Liver (tissue), 9 donors: ENCODE data around the gene TRAPPC5. TPM values are rescaled to one million over a fixed set of nuclear protein-coding genes. Genes with fewer than 3 reads are reported as not detected.

Source experiments
- DNase-seq: peaks from one replicate; pipeline ENCODE4 v3.0.0-alpha.2; 2017; ENCODE audit warnings: low spot score
- H3K27ac ChIP-seq, 2 donors: one replicate each; pipeline ENCODE4 v1.7.0; 2013; ENCODE audit warnings: inconsistent platforms in 2 of 2, low read length in 2 of 2, control low read depth in 1 of 2, low read depth in 1 of 2, mild to moderate bottlenecking in 1 of 2
- H3K27me3 ChIP-seq, 4 donors: one replicate each; pipeline versions ENCODE4 v1.6.1 to v1.7.0; 2013; ENCODE audit warnings: low read length in 3 of 4, inconsistent platforms in 1 of 4, mild to moderate bottlenecking in 1 of 4, moderate library complexity in 1 of 4; ENCODE audit not compliant: control insufficient read depth in 4 of 4, insufficient read depth in 4 of 4
- H3K36me3 ChIP-seq, 4 donors: one replicate each; pipeline versions ENCODE4 v1.6.1 to v1.7.0; 2013; ENCODE audit warnings: low read length in 3 of 4, mild to moderate bottlenecking in 3 of 4, low read depth in 1 of 4, moderate library complexity in 1 of 4; ENCODE audit not compliant: control insufficient read depth in 4 of 4, insufficient read depth in 3 of 4
- H3K4me1 ChIP-seq, 4 donors: one replicate each; pipeline versions ENCODE4 v1.6.1 to v1.7.0; 2013; ENCODE audit warnings: low read length in 3 of 4, mild to moderate bottlenecking in 3 of 4, moderate library complexity in 1 of 4; ENCODE audit not compliant: control insufficient read depth in 4 of 4, insufficient read depth in 4 of 4
- H3K4me3 ChIP-seq, 3 donors: one replicate each; pipeline versions ENCODE4 v1.6.1 to v1.7.0; 2013; ENCODE audit warnings: low read length in 3 of 3, control low read depth in 1 of 3, low read depth in 1 of 3, mild to moderate bottlenecking in 1 of 3
- H3K9ac ChIP-seq, 2 donors: one replicate each; pipeline ENCODE4 v1.7.0; 2013; ENCODE audit warnings: low read length in 2 of 2, mild to moderate bottlenecking in 2 of 2, moderate library complexity in 2 of 2, control low read depth in 1 of 2, low read depth in 1 of 2
- H3K9me3 ChIP-seq, 4 donors: one replicate each; pipeline versions ENCODE4 v1.6.1 to v1.7.0; 2013; ENCODE audit warnings: low read length in 3 of 4; ENCODE audit not compliant: control insufficient read depth in 4 of 4
- ATF3 ChIP-seq: IDR thresholded peaks from 2 replicates; pipeline ENCODE4 v1.6.1; 2016; ENCODE audit warnings: antibody characterized with exemption
- CTCF ChIP-seq: fragments of 150-350 bp; IDR thresholded peaks from 2 replicates; pipeline ENCODE4 v1.5.1; 2017; ENCODE audit warnings: improper control_type of control experiment, low read depth, low read length; ENCODE audit not compliant: missing input control
- EGR1 ChIP-seq, 2 donors: IDR thresholded peaks; 2 replicates each; pipeline ENCODE4 v1.6.1; 2016 to 2018; ENCODE audit warnings: antibody characterized with exemption in 2 of 2, low read depth in 2 of 2
- FOXA1 ChIP-seq: IDR thresholded peaks from 2 replicates; pipeline ENCODE4 v1.6.1; 2016; ENCODE audit warnings: antibody characterized with exemption
- FOXA2 ChIP-seq: IDR thresholded peaks from 2 replicates; pipeline ENCODE4 v1.6.1; 2016; ENCODE audit warnings: antibody characterized with exemption
- GABPA ChIP-seq, 2 donors: IDR thresholded peaks in 1 of 2; conservative IDR thresholded peaks in 1 of 2; 2 replicates each; pipeline ENCODE4 v1.6.1; 2016; ENCODE audit warnings: antibody characterized with exemption in 2 of 2, mild to moderate bottlenecking in 1 of 2, moderate library complexity in 1 of 2
- HNF4A ChIP-seq, 2 donors: conservative IDR thresholded peaks; 2 replicates each; pipeline ENCODE4 v1.6.1; 2016; ENCODE audit warnings: antibody characterized with exemption in 2 of 2, mild to moderate bottlenecking in 2 of 2
- HNF4G ChIP-seq: IDR thresholded peaks from 2 replicates; pipeline ENCODE4 v1.6.1; 2016; ENCODE audit warnings: antibody characterized with exemption
- JUND ChIP-seq, 2 donors: IDR thresholded peaks; 2 replicates each; pipeline ENCODE4 v1.6.1; 2016; ENCODE audit warnings: antibody characterized with exemption in 2 of 2
- NR2F2 ChIP-seq: IDR thresholded peaks from 2 replicates; pipeline ENCODE4 v1.6.1; 2016; ENCODE audit warnings: antibody characterized with exemption
- RAD21 ChIP-seq, 2 donors: IDR thresholded peaks; 2 replicates each; pipeline ENCODE4 v1.6.1; 2016; ENCODE audit warnings: antibody characterized with exemption in 2 of 2, mild to moderate bottlenecking in 2 of 2
- REST ChIP-seq: IDR thresholded peaks from 2 replicates; pipeline ENCODE4 v1.6.1; 2016; ENCODE audit warnings: antibody characterized with exemption, mild to moderate bottlenecking
- RXRA ChIP-seq, 2 donors: IDR thresholded peaks; 2 replicates each; pipeline ENCODE4 v1.6.1; 2017 to 2018; ENCODE audit warnings: antibody characterized with exemption in 2 of 2, mild to moderate bottlenecking in 1 of 2
- SP1 ChIP-seq: IDR thresholded peaks from 2 replicates; pipeline ENCODE4 v1.6.1; 2018; ENCODE audit warnings: antibody characterized with exemption, mild to moderate bottlenecking
- TAF1 ChIP-seq: conservative IDR thresholded peaks from 2 replicates; pipeline ENCODE4 v1.6.1; 2016; ENCODE audit warnings: antibody characterized with exemption, mild to moderate bottlenecking
- YY1 ChIP-seq: IDR thresholded peaks from 2 replicates; pipeline ENCODE4 v1.6.1; 2016; ENCODE audit warnings: antibody characterized with exemption, mild to moderate bottlenecking
- ZBTB33 ChIP-seq: IDR thresholded peaks from 2 replicates; pipeline ENCODE4 v1.6.1; 2016; ENCODE audit warnings: antibody characterized with exemption
- WGBS: extraction: QIAGEN DNeasy Blood & Tissue Kit; methylation state at CpG from one replicate; pipeline ENCODE4 v1.1.7; 2013; 5-methylcytosine and 5-hydroxymethylcytosine counted together
- polyA plus RNA-seq, 2 donors: library from polyadenylated mRNA; stranded (reverse) in 1 of 2; unstranded in 1 of 2; fragments of 200-250 nt in 1 of 2; fragments of >200 nt in 1 of 2; fragmentation: Nextera tagmentation in 1 of 2; extraction: Ambion mirVana in 1 of 2; gene quantifications; one replicate each; pipeline versions ENCODE4 v1.2.1 to v1.2.3, GENCODE V29; 2013 to 2015
- total RNA-seq, 2 donors: library from RNA; depleted of rRNA; stranded (reverse); fragments of >200 nt; gene quantifications; one replicate each; pipeline ENCODE4 v1.2.3, GENCODE V29; 2014
- donor health status: healthy.
- donor health status: healthy.
- donor health status: healthy.
- donor health status: healthy.
- donor health status: healthy.

The TRAPPC5 gene
- total and polyA plus RNA-seq, 4 donors = 22.5 to 130 (median 55.2) TPM

GRCh38 chr19:7642295-7643030 lies 38.2 kb upstream of the TRAPPC5 start:
- no peak for DNase-seq
- Histone ChIP-seq H3K4me3 (no peak overlapping the region), H3K9ac (no peak overlapping the region), H3K27ac (no peak overlapping the region), H3K36me3 (peaks cover 0 to 3% (median 0%) of the 10 kb centered on the region in 4 donors), H3K4me1 (peaks cover 0 to 10% (median 5%) of the 10 kb centered on the region in 4 donors), H3K27me3 (no peaks in the 10 kb centered on the region), H3K9me3 (no peaks in the 10 kb centered on the region)
- 94% methylated on average over 27 of the region's 27 CpGs for WGBS
- TF ChIP-seq RAD21 (IDR thresholded peaks at IDR 0.05) (no peak), NR2F2 (no peak), RXRA (IDR thresholded peaks at IDR 0.05) (no peak), GABPA (IDR thresholded peaks at IDR 0.05 in 1 of 2, conservative IDR thresholded peaks at IDR 0.05 in 1 of 2) (no peak), ATF3 (no peak), JUND (IDR thresholded peaks at IDR 0.05) (no peak), SP1 (no peak), ZBTB33 (no peak), YY1 (no peak), TAF1 (no peak), CTCF (no peak), FOXA2 (no peak), EGR1 (IDR thresholded peaks at IDR 0.05; ENCODE audit: low read depth in 2 of 2) (no peak), FOXA1 (no peak), HNF4G (no peak), HNF4A (conservative IDR thresholded peaks at IDR 0.05) (no peak), REST (no peak)
